ENCODE data around the gene CACNB4.

CACNB4 gene

GRCh38 chr2:151975460-151976414 lies 123.1 kb downstream of the CACNB4 start:
- H3K4me3 ChIP-seq (ENCODE audit: low read length), result no peak overlapping the region
- H3K9ac ChIP-seq (ENCODE audit: low read length), result no peak overlapping the region
- H3K27me3 ChIP-seq (ENCODE audit: control insufficient read depth, insufficient read depth, low read length), result no peaks in the 10 kb centered on the region
- H3K36me3 ChIP-seq (ENCODE audit: control insufficient read depth, insufficient read depth, low read length), result no peaks in the 10 kb centered on the region
- no peaks in the 10 kb centered on the region for H3K4me1 ChIP-seq (ENCODE audit: control insufficient read depth, insufficient read depth, low read length)
- no peak overlapping the region for H3K27ac ChIP-seq (ENCODE audit: low read depth, low read length)

- Histone ChIP-seq H3K4me1 (ENCODE audit: control insufficient read depth, insufficient read depth, low read length) (no peaks in the 10 kb centered on the region), H3K36me3 (ENCODE audit: control insufficient read depth, insufficient read depth, low read length) (no peaks in the 10 kb centered on the region), H3K4me3 (ENCODE audit: low read length) (no peak overlapping the region), H3K27me3 (ENCODE audit: control insufficient read depth, insufficient read depth, low read length) (no peaks in the 10 kb centered on the region), H3K27ac (ENCODE audit: low read depth, low read length) (no peak overlapping the region), H3K9ac (ENCODE audit: low read length) (no peak overlapping the region)
These were observed 123.9 kb downstream of the CACNB4 start for GRCh38 chr2:151974988-151975387.

- Histone ChIP-seq H3K36me3 (ENCODE audit: control insufficient read depth, insufficient read depth, low read length) (no peaks in the 10 kb centered on the region), H3K4me1 (ENCODE audit: control insufficient read depth, insufficient read depth, low read length) (no peaks in the 10 kb centered on the region), H3K27me3 (ENCODE audit: control insufficient read depth, insufficient read depth, low read length) (no peaks in the 10 kb centered on the region), H3K9ac (ENCODE audit: low read length) (no peak overlapping the region), H3K4me3 (ENCODE audit: low read length) (no peak overlapping the region), H3K27ac (ENCODE audit: low read depth, low read length) (no peak overlapping the region)
These were observed 125.0 kb downstream of the CACNB4 start for GRCh38 chr2:151973901-151974199.

GRCh38 chr2:151973013-151973900 lies 125.6 kb downstream of the CACNB4 start:
- no peaks in the 10 kb centered on the region for H3K36me3 ChIP-seq (ENCODE audit: control insufficient read depth, insufficient read depth, low read length)
- no peak overlapping the region for H3K27ac ChIP-seq (ENCODE audit: low read depth, low read length)
- H3K4me1 ChIP-seq (ENCODE audit: control insufficient read depth, insufficient read depth, low read length), result no peaks in the 10 kb centered on the region
- no peak overlapping the region for H3K9ac ChIP-seq (ENCODE audit: low read length)
- no peak overlapping the region for H3K4me3 ChIP-seq (ENCODE audit: low read length)
- H3K27me3 ChIP-seq (ENCODE audit: control insufficient read depth, insufficient read depth, low read length), result no peaks in the 10 kb centered on the region

- H3K4me1 ChIP-seq (ENCODE audit: control insufficient read depth, insufficient read depth, low read length), result no peaks in the 10 kb centered on the region
- no peak overlapping the region for H3K9ac ChIP-seq (ENCODE audit: low read length)
- H3K27me3 ChIP-seq (ENCODE audit: control insufficient read depth, insufficient read depth, low read length), result no peaks in the 10 kb centered on the region
- H3K4me3 ChIP-seq (ENCODE audit: low read length), result no peak overlapping the region
- no peaks in the 10 kb centered on the region for H3K36me3 ChIP-seq (ENCODE audit: control insufficient read depth, insufficient read depth, low read length)
- no peak overlapping the region for H3K27ac ChIP-seq (ENCODE audit: low read depth, low read length)
These were observed 126.4 kb downstream of the CACNB4 start for GRCh38 chr2:151972241-151973012.

GRCh38 chr2:151971301-151972051 lies 127.4 kb downstream of the CACNB4 start:
- no peaks in the 10 kb centered on the region for H3K36me3 ChIP-seq (ENCODE audit: control insufficient read depth, insufficient read depth, low read length)
- H3K27me3 ChIP-seq (ENCODE audit: control insufficient read depth, insufficient read depth, low read length), result no peaks in the 10 kb centered on the region
- no peak overlapping the region for H3K27ac ChIP-seq (ENCODE audit: low read depth, low read length)
- H3K4me3 ChIP-seq (ENCODE audit: low read length), result no peak overlapping the region
- H3K9ac ChIP-seq (ENCODE audit: low read length), result no peak overlapping the region
- H3K4me1 ChIP-seq (ENCODE audit: control insufficient read depth, insufficient read depth, low read length), result no peaks in the 10 kb centered on the region

GRCh38 chr2:151968770-151969470 lies 129.9 kb downstream of the CACNB4 start:
- H3K4me1 ChIP-seq (ENCODE audit: control insufficient read depth, insufficient read depth, low read length), result no peaks in the 10 kb centered on the region
- H3K27ac ChIP-seq (ENCODE audit: low read depth, low read length), result no peak overlapping the region
- no peak overlapping the region for H3K9ac ChIP-seq (ENCODE audit: low read length)
- H3K27me3 ChIP-seq (ENCODE audit: control insufficient read depth, insufficient read depth, low read length), result no peaks in the 10 kb centered on the region
- H3K36me3 ChIP-seq (ENCODE audit: control insufficient read depth, insufficient read depth, low read length), result no peaks in the 10 kb centered on the region
- no peak overlapping the region for H3K4me3 ChIP-seq (ENCODE audit: low read length)

GRCh38 chr2:151967829-151968722 lies 130.8 kb downstream of the CACNB4 start:
- Histone ChIP-seq H3K27ac (ENCODE audit: low read depth, low read length) (no peak overlapping the region), H3K4me1 (ENCODE audit: control insufficient read depth, insufficient read depth, low read length) (no peaks in the 10 kb centered on the region), H3K9ac (ENCODE audit: low read length) (no peak overlapping the region), H3K4me3 (ENCODE audit: low read length) (no peak overlapping the region), H3K36me3 (ENCODE audit: control insufficient read depth, insufficient read depth, low read length) (no peaks in the 10 kb centered on the region), H3K27me3 (ENCODE audit: control insufficient read depth, insufficient read depth, low read length) (no peaks in the 10 kb centered on the region)

- Histone ChIP-seq H3K4me3 (ENCODE audit: low read length) (no peak overlapping the region), H3K27me3 (ENCODE audit: control insufficient read depth, insufficient read depth, low read length) (no peaks in the 10 kb centered on the region), H3K9ac (ENCODE audit: low read length) (no peak overlapping the region), H3K27ac (ENCODE audit: low read depth, low read length) (no peak overlapping the region), H3K36me3 (ENCODE audit: control insufficient read depth, insufficient read depth, low read length) (no peaks in the 10 kb centered on the region), H3K4me1 (ENCODE audit: control insufficient read depth, insufficient read depth, low read length) (no peaks in the 10 kb centered on the region)
These were observed 133.0 kb downstream of the CACNB4 start for GRCh38 chr2:151965884-151966283.

GRCh38 chr2:151961558-151961957 lies 137.3 kb downstream of the CACNB4 start:
- no peaks in the 10 kb centered on the region for H3K27me3 ChIP-seq (ENCODE audit: control insufficient read depth, insufficient read depth, low read length)
- H3K4me1 ChIP-seq (ENCODE audit: control insufficient read depth, insufficient read depth, low read length), result no peaks in the 10 kb centered on the region
- no peak overlapping the region for H3K4me3 ChIP-seq (ENCODE audit: low read length)
- no peak overlapping the region for H3K9ac ChIP-seq (ENCODE audit: low read length)
- H3K27ac ChIP-seq (ENCODE audit: low read depth, low read length), result no peak overlapping the region
- H3K36me3 ChIP-seq (ENCODE audit: control insufficient read depth, insufficient read depth, low read length), result no peaks in the 10 kb centered on the region

Measured in rectal smooth muscle tissue (tissue), 1 donor.